ENCODE measurements around the gene CADM2.
"Not testable (repeated sequence)": the region's sequence is repeated elsewhere in the genome, so short reads cannot be mapped to it uniquely, and the experiment has no call there.

CADM2 gene

GRCh38 chr3:85697156-85697555, 738.4 kb downstream of the CADM2 start:
- no peak for DNase-seq

GRCh38 chr3:85706130-85706529, 747.3 kb downstream of the CADM2 start:
- DNase-seq: peak; percentile 1

- DNase-seq: not testable (repeated sequence)
Observed at GRCh38 chr3:85708325-85708724, 749.5 kb downstream of the CADM2 start.

GRCh38 chr3:85709346-85709892, 750.6 kb downstream of the CADM2 start:
- no peak for DNase-seq

GRCh38 chr3:85710490-85710889, 751.7 kb downstream of the CADM2 start:
- DNase-seq: peak; percentile 23

GRCh38 chr3:85721409-85722145, 762.8 kb downstream of the CADM2 start:
- no peak for DNase-seq

GRCh38 chr3:85725809-85726208, 767.0 kb downstream of the CADM2 start:
- peak; percentile 7 for DNase-seq

GRCh38 chr3:85726241-85726640, 767.5 kb downstream of the CADM2 start:
- DNase-seq: peak; percentile 30

GRCh38 chr3:85737846-85738245, 779.1 kb downstream of the CADM2 start:
- peak; percentile 23 for DNase-seq

GRCh38 chr3:85740561-85740960, 781.8 kb downstream of the CADM2 start:
- DNase-seq: peak; percentile 27

GRCh38 chr3:85758442-85758841, 799.7 kb downstream of the CADM2 start:
- peak; percentile 1 for DNase-seq

GRCh38 chr3:85760342-85760741, 801.6 kb downstream of the CADM2 start:
- peak; percentile 1 for DNase-seq

- no peak for DNase-seq
Observed at GRCh38 chr3:85780806-85781205, 822.0 kb downstream of the CADM2 start.

- DNase-seq: no peak
Observed at GRCh38 chr3:85781806-85782205, 823.0 kb downstream of the CADM2 start.

GRCh38 chr3:85783291-85783690, 824.5 kb downstream of the CADM2 start:
- DNase-seq: no peak

- peak; percentile 4 for DNase-seq
Observed at GRCh38 chr3:85785766-85786165, 827.0 kb downstream of the CADM2 start.

GRCh38 chr3:85790445-85791030, 831.7 kb downstream of the CADM2 start:
- no peak for DNase-seq

- DNase-seq: no peak
Observed at GRCh38 chr3:85796140-85796539, 837.4 kb downstream of the CADM2 start.

GRCh38 chr3:85800676-85801075, 841.9 kb downstream of the CADM2 start:
- no peak for DNase-seq

GRCh38 chr3:85801955-85802354, 843.2 kb downstream of the CADM2 start:
- peak; percentile 7 for DNase-seq

- no peak for DNase-seq
Observed at GRCh38 chr3:85808755-85809154, 850.0 kb downstream of the CADM2 start.

- DNase-seq: peak; percentile 7
Observed at GRCh38 chr3:85821130-85821756, 862.5 kb downstream of the CADM2 start.

GRCh38 chr3:85835857-85836440, 877.2 kb downstream of the CADM2 start:
- no peak for DNase-seq
